Measurements from ENCODE around the gene CRADD.
A peak's percentile ranks its signal among the peaks of the same experiment; 100 is the strongest.
"Not testable (repeated sequence)": the region's sequence is repeated elsewhere in the genome, so short reads cannot be mapped to it uniquely, and the experiment has no call there.

The CRADD gene

DNA sequence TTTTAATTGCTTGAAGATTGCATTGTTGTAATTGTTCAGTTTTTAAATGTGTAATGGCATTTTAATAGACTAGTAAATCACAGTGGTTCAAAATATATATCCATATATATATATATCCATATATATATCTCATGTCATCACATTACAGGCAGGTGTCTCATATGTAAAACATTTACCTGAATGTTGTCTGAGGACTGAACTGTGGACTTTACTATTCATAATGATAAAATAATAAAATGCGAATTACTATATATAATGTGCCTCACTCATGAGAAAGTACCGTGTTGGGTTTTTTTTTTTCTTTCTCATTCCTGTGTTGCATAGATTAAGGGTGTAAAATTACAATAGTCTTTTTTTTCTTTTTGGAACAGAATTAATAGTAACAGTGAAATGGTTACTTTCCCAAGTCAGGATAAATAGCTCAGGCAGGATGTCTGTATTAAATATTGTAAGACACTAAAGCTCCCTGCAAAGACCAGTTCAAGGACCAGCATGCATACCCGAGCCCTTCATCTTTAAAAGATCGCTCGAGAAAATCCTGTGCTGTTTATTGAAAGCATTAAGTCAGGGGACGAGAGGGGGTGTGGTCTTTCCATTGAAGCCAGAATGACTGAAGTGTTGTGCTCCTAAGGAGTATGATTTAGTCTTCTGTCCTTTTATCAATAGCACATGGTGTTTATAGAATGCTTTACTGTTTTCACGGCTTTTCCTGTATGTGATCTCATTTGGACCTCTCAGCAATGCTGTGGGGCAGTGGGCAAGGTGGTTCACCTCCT, 173.5 kb downstream of the CRADD start:
- DNase-seq: no peak

DNA sequence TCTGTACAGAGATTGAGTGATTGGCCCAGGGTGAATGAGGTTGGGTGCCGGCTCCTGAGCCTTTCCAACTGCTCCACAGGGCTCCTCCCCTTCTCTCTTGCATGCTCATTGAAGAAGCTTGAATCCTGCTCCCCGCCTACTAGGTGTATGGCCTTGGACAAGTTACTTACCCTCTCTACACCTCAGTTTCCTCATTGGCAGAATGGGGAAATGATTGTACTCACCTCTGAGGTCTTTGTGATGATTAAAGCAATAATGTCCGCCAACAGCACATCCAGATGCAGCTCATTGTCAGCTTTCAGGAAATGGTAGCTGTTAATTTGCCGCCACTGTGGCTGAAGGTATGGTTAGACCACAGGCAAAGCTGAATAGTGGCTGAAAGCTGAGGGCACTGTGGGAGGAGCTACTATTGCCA, 174.1 kb downstream of the CRADD start:
- DNase-seq: peak; percentile 13

DNA sequence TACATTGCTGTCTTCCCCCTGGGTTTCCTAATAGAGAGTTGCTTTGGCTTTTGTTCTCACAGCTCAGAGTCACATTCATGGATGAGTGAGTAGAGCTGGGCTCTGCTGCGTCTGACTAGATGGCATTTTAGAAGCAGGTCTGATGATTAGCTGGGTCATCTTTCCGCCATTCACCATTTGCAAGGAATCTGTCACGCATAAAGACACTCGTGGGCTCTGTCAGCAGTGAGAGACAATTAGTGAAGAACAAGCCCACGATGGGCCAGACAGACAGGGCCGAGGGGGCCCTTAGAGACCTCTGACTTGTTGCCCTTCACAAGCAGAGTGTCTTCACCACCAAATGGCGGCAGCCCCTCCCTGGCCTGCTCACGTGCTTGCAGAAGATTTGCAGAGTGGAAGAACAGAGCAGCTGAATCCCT, 175.0 kb downstream of the CRADD start:
- no peak for DNase-seq

DNA sequence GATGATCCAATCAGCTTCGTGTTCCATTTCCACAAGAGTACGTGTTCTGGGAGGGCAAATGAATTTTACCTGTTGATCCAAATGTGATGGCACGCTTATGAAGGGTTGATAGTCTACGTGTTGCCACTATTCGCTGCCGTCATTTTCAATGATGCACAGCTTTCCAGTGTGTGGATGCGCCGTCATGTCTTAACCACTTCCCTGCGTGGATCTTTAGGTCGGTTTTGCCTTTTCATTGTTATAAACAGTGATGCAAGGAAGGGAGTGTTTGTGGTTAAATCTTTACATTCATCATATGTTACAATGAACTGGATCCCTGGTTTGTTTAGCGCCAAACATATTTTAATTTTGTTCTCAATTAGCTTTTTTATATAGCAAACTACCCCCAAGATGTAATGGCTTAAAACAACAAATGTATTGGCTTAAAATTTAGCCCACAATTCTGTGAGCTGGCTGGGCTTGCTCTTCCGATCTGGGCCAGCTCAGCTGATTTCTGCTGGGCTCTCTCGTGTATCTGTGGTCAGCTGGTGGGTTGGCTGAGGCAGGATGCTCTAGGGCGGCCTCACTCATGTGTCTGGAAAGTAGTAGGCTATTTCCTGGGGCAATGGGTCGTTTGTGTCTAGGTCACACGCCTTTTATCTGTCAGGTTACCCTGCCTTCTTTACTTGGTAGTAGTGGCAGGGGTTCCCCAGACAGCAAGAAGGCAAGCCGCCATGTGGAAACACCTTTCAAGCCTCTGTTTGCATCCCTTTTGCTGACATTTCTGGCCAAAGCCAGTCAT, 176.7 kb downstream of the CRADD start:
- no peak for DNase-seq

DNA sequence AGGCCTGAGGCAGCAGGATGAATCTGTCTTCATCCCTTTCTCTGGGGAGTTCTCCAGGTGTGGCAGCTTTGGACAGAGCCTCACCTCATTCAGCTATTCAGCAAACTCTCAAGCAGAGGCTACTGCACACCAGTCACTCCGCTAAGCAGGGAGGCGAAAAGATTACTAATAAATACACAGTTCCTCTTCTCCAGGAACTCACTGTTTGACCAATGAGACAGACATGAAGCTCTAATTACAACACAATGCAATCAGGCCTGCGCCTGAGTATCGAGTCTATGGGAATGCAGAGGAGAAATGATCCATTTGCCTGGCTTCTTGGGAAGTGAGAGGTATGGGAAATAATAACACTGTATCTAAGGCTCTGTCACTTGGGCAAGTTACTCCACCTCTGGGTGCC, 178.1 kb downstream of the CRADD start:
- DNase-seq: no peak

DNA sequence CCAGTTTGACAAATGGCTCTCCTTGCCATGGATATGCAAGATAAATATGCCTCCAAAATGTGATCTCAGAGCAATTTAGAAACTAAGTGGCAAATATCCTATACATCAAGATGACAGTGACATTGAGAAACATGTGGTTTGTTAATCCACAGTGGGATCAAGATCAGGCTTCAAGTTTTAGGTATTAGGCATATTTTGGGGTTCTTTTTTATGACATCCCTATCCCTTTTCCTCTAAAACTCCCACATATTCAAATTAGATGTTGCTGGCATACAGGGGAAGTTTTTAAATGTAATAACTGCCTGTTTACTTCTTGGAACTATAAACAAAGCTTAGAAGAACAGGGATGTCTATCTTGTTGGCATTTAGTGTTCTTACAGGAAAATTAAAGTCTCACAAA, 179.4 kb downstream of the CRADD start:
- no peak for DNase-seq

DNA sequence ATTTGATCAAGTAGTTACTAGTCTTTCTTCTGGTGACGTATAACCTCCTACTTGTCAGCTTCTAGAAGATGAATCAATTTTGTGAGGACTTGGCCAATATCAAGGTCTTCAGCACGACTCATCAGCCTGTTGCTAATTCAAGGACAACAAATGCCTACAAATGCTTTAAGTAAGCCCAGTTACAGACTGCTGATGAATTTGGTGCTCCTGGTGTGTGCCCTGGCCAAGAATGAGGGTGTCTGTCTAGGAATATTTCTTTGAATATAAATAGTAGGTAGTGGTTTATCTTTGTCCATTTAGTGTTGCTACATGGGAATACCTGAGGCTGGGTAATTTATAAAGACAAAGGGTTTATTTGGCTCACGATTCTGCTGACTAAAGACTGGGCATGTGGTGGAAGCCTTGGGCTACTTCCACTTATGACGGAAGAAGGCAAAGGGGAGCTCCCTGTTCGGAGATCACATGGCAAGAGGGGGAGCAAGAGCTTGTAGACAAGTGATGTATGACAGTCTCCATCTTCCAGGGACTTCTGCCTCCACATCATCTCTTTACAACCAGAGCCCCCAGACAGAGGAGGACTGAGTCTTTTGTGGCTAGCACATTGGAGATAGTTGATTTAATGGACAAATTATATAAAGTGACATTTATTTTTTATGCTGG, 180.2 kb downstream of the CRADD start:
- DNase-seq: no peak

DNA sequence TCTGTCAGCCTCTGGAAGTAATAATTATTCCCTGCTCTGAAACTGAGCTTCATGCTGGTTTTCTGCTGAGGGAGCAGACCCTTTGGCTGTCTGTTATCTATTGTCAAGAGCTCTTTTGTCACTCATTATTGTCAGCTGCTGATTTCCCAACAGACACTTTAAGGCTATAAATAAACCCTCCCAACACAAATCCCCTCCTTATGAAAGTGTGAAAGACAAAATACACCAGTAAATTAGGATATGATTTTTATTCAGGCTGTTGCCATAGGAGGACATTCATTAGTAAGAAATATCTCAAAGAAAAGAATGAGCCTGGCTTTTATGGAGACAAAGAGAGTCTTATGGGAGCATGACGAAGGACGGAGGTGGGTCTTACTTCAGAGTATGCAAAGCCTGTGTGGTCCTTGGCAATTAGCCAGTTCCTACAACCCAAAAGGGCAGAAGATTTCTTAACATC, 180.8 kb downstream of the CRADD start:
- DNase-seq: no peak

DNA sequence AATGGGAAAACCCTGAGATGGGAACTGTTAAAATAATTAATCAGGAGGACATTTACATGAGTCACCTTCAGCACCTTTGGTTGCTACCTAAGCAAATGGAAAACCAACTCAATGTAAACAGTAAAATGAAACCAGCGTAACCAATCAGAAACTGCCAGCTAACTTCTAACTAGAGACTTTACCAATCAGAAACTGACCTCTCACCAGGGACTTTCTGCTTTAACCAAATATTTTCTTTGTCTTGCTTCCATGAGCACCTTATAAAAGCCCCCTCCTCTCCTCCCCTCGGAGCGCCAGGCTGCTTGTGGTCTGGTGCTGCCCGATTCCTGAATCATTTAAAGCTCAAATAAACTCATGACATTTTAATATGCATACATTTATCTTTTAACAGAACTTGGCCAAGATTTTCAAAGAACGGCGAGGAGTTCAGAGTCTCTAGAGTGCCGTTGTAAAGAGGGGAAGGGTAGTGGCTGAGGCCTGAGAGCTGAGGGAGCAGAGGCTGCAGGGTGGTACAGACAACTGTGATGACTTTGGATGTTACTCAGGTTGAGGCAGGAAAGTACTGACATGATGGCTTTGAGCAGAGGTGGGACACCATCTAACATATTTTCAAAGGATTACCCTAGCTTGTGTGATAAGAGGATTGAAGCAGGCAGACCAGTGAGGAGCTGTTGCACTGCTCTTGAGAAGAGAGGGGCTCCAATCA, 183.6 kb downstream of the CRADD start:
- no peak for DNase-seq

DNA sequence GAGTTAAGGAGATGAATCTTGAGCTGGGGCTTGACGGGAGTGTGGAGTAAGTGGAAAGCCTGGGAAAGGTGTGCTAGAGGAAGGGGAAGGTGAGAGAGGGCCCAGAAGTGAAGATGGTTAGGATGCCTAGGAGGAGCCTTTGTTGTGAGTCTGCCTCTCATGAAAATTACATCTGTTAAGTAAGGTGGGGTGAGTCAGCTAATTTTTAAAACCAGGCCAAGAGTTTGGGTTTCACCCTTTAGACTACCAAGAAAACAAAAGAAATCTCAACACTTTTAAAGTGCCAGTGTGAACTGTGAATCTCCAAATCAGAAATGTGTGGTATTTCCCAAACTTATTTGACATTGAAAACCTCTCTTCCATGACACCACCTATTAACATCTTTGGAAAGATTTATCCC, 185.2 kb downstream of the CRADD start:
- no peak for DNase-seq

DNA sequence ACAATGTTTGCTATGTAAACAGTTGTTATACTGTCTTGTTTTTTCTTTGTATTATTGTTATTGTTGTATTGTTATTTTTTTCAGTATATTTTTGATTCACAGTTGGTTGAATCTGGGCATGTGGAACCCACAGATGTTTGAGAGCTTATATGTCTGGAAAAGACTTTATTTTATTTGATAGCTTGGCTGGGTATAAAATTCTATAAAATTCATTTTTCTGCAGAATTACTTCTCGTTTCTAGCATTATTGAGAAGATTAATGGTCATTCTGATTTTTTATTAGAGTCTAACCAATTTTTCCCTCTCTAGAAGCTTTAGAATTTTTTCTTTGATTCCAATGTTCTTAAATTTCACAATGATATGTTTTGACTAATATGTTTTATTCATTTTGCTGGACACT, 188.6 kb downstream of the CRADD start:
- no peak for DNase-seq

DNA sequence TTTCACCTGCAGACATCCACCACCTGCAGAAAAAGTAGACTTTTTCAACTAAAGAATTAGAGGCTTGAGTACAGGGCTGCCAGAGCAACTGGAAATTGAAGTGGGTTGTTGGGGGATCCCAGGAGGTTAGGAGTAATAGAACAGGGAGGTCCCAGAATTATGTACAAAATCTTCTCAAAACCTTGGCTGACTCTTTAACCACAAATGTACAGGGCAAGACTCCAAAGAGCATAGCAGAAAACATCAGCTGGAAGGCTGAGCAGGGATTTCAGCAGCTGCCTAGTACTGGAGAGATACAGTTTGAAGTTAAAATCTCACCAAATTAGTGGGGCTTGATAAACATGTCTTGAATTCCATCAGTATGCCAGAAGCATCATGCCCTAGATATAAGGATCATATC, 191.6 kb downstream of the CRADD start:
- no peak for DNase-seq

DNA sequence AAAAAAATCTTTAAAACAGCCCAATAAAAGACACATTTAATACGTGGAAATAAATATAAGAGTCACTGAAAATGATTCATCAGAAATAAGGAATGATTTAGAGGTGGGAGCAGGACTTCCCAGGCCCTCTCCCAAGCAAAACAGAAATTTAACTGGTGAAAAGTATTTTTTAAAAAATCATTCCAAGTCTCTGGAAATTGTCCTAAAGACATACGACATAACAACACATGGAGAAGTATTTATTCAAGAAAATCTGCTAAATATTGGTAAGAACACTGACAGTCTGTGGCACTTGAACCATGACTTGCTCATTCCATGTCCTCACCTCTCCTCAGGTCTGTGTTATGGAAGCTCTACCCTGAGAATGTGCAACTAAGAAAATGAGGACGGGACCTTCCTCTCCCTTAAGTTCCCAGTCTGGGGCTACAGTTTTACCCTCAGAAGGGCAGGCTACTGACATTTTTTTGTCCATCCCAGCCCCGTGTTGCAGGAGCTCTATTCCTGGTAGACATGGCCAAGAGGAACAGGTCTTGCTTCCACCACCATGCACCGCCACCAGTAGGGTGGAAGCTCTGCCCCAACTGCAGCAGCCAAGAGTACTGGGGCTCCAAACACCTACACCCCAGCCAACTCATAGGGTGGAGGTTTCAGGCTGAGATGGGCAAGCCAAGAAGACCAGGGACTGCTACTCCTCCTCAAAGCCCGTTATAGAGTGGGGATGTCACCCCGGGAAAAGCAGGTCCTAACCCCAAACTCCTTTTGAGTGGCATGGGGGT, 193.0 kb downstream of the CRADD start:
- no peak for DNase-seq

DNA sequence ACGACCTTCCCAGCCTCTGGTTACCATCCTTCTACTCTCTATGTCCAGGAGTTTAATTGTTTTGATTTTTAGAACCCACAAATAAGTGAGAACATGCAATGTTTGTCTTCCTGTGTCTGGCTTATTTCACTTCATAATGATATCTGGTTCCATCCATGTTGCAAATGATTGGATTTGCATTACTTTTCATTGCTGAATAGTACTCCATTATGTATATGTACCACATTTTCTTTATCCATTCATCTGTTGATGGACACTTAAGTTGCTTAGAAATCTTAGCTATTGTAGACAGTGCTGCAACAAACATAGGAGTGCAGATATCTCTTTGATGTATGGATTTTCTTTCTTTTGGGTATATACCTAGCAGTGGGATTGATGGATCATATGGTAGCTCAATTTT, 194.4 kb downstream of the CRADD start:
- not testable (repeated sequence) for DNase-seq

DNA sequence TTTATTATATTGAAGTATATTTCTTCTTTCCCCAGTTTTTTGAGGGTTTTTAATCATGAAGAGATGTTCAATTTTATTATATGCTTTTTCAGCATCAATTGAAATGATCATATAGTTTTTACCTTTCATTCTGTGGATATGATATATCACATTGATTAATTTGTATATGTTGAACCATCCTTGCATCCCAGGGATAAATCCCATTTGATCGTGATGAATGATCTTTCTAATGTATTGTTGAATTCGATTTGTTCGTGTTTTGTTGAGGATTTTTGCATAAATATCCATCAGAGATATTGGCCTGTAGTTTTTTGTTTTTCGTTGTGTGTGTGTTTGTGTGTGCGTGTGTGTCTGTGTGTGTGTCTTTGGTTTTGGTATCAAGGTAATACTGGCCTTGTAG, 196.4 kb downstream of the CRADD start:
- no peak for DNase-seq

DNA sequence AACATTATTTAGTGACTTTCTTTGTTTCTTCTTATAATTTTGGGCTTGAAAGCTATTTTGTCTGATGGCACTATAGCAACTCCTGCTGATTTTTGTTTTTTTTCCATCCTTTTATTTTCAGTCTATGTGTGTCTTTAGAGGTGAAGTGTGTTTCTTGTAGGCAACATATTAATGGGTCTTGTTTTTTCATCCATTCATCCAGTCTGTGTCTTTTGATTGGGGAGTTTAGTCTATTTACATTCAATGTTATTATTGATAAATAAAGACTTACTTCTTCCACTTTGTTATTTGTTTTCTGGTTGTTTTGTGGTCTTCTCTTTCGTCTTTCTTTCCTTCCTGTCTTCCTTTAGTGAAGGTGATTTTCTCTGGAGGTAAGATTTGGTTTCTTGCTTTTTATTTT, 198.0 kb downstream of the CRADD start:
- no peak for DNase-seq

DNA sequence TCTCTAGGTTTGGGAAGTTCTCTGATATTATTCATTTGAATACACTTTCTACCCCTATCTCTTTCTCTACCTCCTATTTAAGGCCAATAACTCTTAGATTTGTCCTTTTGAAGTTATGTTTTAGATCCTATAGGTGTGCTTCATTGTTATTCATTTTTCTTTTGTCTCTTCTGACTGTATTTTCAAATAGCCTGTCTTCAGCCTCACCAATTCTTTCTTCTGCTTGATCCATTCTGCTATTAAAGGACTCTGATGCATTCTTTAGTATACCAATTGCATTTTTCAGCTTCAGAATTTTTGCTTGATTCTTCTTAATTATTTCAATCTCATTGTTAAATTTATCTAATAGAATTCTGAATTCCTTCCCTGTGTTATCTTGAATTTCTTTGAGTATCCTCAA, 199.2 kb downstream of the CRADD start:
- no peak for DNase-seq

DNA sequence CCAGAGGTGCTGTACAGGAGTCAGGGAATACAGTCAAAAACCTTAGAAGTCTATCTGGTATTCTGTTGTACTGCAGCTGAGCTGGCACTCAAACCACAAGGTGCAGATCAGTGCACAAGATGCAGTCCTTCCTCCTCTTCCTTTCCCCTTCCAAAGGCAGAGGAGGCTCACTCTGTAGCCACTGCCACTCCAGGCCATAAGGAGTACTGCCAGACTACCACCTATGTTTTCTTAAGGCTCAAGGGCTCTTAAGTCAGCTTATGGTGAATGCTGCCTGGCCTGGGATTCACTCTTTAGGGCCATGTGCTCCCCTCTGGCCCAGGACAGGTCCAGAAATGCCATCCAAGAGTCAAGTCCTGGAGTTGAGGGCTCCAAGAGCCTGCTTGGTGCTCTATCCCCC, 200.3 kb downstream of the CRADD start:
- DNase-seq: no peak

DNA sequence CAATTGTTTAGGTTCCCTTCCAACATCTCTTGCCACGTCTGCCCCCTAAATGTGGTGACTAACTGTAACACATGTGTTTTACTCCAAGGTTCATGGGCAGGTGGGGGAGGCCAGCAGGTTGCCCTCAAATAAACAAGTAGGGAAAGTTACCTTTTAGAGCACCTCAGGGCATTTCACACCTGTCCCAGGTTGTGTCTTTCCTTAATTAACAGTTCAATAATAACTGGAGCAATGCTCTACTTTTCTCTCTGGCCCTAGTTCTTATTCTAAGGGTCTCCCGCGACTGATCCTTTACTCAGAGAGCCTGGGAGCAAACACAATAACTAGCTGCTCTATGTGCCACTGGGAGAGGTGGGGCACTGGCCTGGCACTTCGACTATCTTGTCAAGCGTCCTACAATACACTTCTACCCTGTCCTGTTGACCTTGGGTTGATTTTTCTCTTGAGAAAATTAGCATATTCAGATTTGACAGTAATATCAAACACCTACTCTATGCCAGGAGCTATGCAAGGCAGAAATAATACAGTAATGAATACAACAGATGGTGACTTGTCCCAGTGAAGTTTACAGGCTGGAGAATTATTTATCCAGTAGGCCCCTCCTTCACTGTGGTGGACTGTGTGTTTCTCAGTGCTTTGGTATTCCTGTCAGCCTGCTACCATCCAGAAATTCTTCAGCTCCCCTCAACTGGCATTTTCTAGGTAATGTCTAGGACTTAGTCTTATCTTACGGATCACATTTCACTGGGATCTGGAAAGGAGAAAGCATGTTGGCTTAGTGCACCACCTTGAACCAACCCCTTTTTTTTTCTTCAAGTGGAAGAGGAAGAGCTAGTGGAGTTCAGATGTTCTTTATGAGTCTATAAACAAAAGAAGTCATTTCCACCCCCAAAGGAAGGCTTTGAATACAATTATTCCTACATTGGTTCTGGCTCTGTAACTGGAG, 202.6 kb downstream of the CRADD start:
- DNase-seq: no peak

DNA sequence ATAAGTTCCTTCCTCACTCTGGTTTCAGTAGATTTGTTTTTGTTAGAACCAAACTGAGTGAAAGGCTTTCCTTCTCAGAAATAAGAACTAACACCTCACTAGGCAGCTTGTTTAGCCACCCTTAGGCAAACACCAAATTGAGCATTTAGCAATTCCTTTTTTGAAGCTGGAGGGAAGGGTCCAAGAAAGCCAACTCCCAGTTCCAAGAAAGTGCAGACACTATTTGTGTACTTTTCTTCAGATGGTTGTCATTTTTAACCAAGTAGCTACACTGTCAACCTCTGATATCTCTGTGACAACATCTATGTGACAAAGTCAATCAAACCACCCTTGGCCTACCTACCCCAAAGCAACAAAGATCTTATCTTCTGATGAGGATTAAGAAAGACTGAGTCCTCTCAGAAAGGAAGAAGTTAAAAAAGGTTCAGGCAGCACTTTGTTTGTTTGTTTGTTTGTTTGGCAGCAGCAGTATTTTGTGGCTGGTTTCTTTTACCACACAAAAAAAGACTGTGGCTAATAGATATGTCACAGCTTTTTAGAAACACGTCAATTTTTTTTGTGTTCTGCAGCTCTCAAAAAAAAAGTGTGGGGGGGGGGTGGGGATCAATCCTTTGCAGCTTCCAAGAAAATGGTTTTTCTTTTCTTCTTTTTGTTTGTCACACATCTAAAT, 203.8 kb downstream of the CRADD start:
- no peak for DNase-seq

DNA sequence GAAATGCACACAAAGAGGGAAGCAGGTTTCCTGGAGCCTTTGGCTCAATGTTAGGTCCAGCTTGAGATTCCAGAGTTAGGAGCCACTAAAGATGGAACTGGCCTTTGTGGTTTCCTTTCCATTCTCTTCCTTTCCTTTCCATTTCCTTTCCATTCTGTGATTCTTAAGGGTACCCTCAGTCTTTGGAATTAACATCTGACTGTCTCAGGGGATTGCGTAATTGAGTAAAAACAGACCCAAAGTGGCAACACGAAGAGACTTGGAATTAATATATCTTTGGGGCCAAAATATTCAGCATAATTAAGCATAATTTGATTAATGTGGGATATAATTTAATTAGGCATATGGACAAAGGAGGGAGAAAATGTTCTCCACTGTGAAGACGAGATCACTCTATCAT, 205.6 kb downstream of the CRADD start:
- DNase-seq: no peak

Data from stimulated activated CD4-positive, alpha-beta T cell treated with anti-CD3 and anti-CD28 coated beads, Interleukin-15, amount 100 ng/mL, for 24 hours (primary cell).